GM18951 (cell line): ENCODE results near the gene GPR75.
"Not testable (repeated sequence)": the region's sequence is repeated elsewhere in the genome, so short reads cannot be mapped to it uniquely, and the experiment has no call there.

ENCODE experiments used
- POLR2A ChIP-seq: IDR thresholded peaks from 4 replicates; pipeline ENCODE4 v1.6.1; 2011; ENCODE audit warnings: mild to moderate bottlenecking; ENCODE audit not compliant: insufficient read length, insufficient read depth; ENCODE audit errors: extremely low read depth
- in situ Hi-C: fragments of 300-500 bp; cut with MboI; formaldehyde crosslinking; loops from one replicate; pipeline ENCODE4 v1.12.0; 2022; ENCODE audit warnings: low sequenced_read_pairs, mixed read lengths, inconsistent platforms; ENCODE audit not compliant: unreplicated experiment

Gene GPR75

GRCh38 chr2:53829273-53829979 lies 30.3 kb downstream of the GPR75 start:
- no peak for TF ChIP-seq POLR2A
- in situ Hi-C loops, result no loop called here

- in situ Hi-C loops, result no loop called here
Observed at GRCh38 chr2:53828331-53828730, 31.4 kb downstream of the GPR75 start.

DNA sequence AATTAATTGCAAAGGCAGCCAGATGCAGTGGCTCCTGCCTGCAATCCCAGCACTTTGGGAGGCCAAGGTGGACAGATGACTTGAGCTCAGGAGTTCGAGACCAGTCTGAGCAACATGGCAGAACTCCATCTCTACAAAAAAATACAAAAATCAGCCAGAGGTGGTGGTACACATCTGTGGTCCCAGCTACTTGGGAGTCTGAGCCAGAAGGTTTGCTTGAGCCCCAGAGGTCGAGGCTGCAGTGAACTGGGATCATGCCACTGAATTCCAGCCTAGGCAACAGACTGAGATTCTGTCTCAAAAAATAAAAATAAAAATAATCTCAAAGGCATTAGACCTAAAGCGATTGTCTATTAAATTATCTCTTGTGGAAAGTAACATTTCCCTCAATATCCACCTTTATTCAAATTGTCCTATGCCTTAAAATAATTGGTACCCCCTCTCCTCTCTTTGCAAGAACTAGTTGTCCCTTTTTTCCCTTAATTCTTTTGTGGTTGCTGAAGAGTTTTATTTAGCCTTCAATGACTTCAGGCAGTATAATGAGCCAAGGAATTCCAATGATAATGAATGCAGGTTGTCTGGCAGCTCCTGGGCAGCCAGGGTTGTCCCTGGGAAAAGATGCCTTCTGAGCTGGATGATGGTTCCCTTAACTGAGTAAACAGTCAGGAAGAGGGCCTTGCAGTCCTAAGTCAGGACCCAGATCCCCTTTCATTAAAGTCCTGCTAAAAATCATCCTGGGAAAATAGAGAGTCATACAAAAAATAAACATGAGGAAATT lies 32.2 kb downstream of the GPR75 start:
- no peak for TF ChIP-seq POLR2A
- in situ Hi-C loops, result no loop called here

More at GRCh38 chr2:53828331-53828730, 31.4 kb downstream of the GPR75 start:
- TF ChIP-seq POLR2A, result no peak

DNA sequence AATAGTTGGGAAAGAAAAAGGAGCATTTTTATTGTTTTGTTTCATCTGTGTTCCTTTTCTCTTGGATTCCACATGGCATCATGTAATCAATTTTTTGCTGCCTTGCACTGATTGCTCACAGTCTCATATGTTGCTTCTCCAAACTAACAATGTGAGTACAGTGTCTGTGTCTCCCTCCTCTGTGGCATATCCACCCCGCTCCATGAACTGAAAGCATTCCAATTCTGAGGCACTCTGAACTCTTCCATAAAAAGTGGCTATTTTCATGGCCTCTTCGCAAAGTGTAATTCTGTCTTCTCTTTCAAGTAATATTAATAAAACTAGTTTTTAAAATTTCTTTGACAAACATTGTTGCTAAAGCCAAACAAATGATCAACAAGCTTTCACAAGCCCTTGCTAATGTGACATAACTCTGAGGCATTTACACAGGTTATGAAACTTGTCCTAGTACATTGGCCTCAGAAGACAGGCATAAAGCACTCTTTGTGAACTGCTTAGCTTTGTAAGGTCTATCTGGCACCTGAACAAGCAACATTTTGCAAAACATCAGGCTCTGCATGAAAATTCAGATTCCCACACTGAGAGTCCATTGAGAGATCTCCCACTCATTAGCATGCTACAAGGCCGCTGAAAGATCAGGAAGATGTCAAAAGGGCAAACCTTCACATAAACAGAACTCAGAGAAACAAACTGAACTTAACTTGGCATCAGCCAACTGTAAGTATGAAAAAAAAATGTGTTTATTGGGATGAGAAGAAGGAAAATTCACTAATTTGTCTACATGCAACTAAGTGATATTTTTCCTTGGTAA lies 33.0 kb downstream of the GPR75 start:
- in situ Hi-C loops, result no loop called here

GRCh38 chr2:53826030-53826410 lies 33.7 kb downstream of the GPR75 start:
- no peak for TF ChIP-seq POLR2A
- in situ Hi-C loops, result no loop called here

More for the DNA sequence above, 33.0 kb downstream of the GPR75 start:
- TF ChIP-seq POLR2A, result no peak

DNA sequence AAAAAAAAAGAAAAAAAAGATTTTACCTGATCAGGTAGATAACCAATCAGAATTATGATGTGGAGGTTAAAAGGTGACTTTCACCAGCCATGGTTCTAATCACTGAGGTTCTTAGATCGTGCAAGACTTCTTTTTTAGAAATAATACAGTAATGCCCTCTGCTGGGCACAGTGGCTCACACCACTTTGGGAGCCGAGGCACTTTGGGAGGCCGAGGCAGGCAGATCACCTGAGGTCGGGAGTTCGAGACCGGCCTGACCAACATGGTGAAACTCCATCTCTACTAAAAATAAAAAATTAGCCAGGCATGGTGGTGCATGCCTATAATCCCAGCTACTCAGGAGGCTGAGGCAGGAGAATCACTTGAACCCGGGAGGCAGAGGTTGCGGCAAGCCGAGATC lies 36.1 kb downstream of the GPR75 start:
- in situ Hi-C loops, result not testable (repeated sequence)

- in situ Hi-C loops, result no loop called here
- no peak for TF ChIP-seq POLR2A
Observed at GRCh38 chr2:53821810-53822209, 38.0 kb downstream of the GPR75 start.

DNA sequence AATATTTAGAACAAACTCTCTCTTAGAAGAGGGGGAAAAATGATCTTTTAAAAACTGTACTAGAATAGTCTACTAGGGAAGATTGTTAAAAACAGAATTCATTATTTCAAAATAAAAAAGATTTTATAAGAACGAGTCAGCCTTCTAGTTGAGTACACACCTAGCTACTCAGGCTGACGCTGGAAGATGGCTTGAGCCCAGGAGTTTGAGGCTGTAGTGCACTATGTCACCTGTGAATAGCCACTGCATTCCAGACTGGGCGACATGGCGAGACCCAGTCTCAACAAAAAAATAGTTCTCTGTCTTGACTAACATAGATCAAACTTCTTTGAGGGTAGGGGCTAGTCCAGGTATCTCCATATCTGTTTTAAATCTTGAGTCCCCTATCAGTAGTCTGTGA lies 39.1 kb downstream of the GPR75 start:
- in situ Hi-C loops, result no loop called here
- TF ChIP-seq POLR2A, result no peak

GRCh38 chr2:53820048-53820447 lies 39.7 kb downstream of the GPR75 start:
- in situ Hi-C loops, result no loop called here
- TF ChIP-seq POLR2A, result no peak

GRCh38 chr2:53819634-53820033 lies 40.1 kb downstream of the GPR75 start:
- in situ Hi-C loops, result no loop called here
- no peak for TF ChIP-seq POLR2A

DNA sequence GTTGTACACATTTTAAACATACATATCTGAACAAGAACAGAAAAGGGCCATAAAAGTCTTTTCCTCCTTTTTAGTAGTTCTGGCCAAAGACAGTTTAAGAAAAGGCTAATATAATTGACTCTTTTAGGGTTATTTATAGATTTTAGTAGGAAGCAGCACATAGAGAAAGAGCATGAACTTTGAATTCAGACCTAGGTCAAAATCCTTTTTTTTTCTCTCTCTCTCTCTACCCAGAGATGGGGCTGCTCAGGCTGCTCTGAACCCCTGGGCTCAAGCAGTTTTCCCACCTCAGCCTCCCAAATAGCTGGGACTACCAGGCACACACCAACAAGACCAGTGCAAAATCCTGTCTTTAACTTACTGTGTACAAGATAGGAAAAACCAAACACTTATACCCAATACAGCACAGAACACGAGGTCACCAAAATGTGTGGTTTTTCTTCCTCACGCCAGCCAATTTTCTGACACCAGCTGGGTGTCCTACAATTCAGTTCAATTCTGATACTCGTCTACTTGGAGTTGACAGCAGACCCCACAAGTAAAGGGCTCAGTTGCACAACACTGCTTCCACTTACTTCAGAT lies 40.8 kb downstream of the GPR75 start:
- no peak for TF ChIP-seq POLR2A
- in situ Hi-C loops, result no loop called here

DNA sequence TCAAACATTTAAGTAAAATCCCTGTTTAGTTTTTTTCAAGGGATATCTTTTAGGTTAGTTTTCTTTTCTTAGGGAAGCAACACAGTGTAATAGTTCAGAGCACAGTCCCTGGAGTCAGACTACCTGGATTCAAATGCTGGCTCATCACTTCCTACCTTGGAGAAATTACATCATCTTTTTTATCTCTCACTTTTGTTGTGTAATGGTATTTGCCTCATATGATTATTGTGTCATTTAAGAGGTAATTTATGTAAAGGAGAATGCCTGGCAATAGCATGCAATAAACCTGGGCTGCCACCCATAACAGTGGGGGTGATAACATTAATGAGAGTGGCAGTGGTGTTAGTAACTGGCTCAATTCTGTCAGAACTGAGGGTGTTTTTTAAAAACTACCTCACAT lies 46.6 kb downstream of the GPR75 start:
- in situ Hi-C loops, result no loop called here
- no peak for TF ChIP-seq POLR2A

DNA sequence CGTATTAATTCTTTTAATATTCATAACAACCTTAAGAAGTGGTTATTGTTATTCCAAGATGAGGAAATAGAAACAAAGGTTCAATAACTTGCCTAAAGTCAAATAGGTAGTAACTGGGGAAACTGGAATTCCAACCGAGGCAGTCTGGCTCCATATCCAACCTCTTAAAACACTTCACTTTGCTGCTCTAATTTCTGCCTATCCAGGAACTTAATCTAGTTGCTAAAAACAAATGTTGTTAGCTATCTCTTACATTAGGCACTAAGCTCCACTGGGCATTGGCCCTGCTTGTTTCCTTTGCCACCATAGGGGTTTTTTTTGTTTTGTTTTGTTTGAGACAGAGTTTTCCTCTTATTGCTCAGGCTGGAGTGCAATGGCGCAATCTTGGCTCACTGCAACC lies 48.2 kb downstream of the GPR75 start:
- in situ Hi-C loops, result no loop called here
- TF ChIP-seq POLR2A, result no peak
